HUES48 (cell line): ENCODE data around the gene FFAR1.

Experiments used
- H3K27ac ChIP-seq: one replicate; pipeline ENCODE4 v1.7.0; 2013; ENCODE audit warnings: low read depth, low read length, inconsistent platforms
- H3K27me3 ChIP-seq: 2 replicates; pipeline ENCODE4 v1.6.1; 2013; ENCODE audit warnings: mild to moderate bottlenecking, low read length; ENCODE audit not compliant: control insufficient read depth, insufficient read depth
- H3K36me3 ChIP-seq: 2 replicates; pipeline ENCODE4 v1.6.1; 2013; ENCODE audit warnings: low read length; ENCODE audit not compliant: control insufficient read depth, insufficient read depth
- H3K4me1 ChIP-seq: 2 replicates; pipeline ENCODE4 v1.6.1; 2013; ENCODE audit warnings: mild to moderate bottlenecking, low read length; ENCODE audit not compliant: control insufficient read depth, insufficient read depth
- H3K4me3 ChIP-seq: 2 replicates; pipeline ENCODE4 v1.5.1; 2013; ENCODE audit warnings: mild to moderate bottlenecking, low read depth, low read length
- H3K9ac ChIP-seq: 2 replicates; pipeline ENCODE4 v1.6.1; 2013; ENCODE audit warnings: mild to moderate bottlenecking, low read depth, low read length, moderate library complexity
- H3K9me3 ChIP-seq: 2 replicates; pipeline ENCODE4 v1.6.1; 2013; ENCODE audit warnings: low read length; ENCODE audit not compliant: control insufficient read depth, insufficient read depth

Gene FFAR1

DNA sequence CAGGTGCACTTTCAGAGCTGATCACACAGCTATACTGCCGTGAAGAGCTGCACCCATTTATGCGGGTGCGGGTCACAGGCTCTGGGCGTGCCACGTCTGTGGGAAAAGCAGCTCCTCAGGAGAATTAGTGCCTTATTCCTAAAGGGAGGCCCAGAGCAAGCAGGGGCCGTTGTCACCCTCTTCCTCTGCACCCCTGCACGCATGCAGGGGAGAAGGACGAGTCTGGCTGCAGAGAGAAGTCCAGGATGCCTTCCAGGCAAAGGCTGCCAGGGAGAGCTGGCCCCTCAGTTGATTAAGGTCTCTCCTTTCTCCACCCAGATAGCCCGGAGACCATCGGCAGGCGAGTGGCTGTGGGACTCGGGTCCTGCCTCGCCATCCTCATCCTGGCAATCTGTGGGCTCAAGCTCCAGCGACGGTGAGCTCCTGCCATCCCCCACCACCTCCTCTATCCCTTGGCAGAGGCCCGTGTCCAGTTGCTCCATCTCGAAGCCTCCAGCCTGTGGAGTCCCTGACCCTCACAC is 3.1 kb upstream of the FFAR1 start:
- Histone ChIP-seq H3K9me3 (no peaks in the 10 kb centered on the region), H3K36me3 (no peaks in the 10 kb centered on the region), H3K27ac (no peak overlapping the region), H3K27me3 (no peaks in the 10 kb centered on the region), H3K9ac (no peak overlapping the region), H3K4me3 (no peak overlapping the region), H3K4me1 (no peaks in the 10 kb centered on the region)

DNA sequence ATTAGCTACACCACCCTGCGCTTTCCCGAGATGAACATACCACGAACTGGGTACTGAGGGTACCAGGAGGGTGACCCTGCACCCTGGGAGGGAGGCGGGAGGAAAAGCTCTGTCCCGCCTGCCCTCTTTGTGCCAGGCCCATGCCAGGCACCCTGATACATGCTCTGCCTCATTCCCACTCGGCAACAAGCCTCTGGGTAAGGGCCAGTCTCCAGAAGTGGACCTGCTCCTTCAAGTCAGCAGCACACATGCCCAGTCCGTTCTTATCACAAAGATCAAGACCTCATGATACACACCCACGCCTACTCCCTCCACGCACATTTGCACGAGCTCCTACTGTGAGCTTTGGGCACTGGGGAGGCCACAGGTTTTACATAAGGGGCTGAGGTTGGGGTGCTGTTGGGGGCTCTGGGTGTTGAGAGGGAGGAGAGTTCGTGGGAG is 2.0 kb upstream of the FFAR1 start:
- Histone ChIP-seq H3K4me3 (no peak overlapping the region), H3K9ac (no peak overlapping the region), H3K27ac (no peak overlapping the region), H3K36me3 (no peaks in the 10 kb centered on the region), H3K9me3 (no peaks in the 10 kb centered on the region), H3K27me3 (no peaks in the 10 kb centered on the region), H3K4me1 (no peaks in the 10 kb centered on the region)

DNA sequence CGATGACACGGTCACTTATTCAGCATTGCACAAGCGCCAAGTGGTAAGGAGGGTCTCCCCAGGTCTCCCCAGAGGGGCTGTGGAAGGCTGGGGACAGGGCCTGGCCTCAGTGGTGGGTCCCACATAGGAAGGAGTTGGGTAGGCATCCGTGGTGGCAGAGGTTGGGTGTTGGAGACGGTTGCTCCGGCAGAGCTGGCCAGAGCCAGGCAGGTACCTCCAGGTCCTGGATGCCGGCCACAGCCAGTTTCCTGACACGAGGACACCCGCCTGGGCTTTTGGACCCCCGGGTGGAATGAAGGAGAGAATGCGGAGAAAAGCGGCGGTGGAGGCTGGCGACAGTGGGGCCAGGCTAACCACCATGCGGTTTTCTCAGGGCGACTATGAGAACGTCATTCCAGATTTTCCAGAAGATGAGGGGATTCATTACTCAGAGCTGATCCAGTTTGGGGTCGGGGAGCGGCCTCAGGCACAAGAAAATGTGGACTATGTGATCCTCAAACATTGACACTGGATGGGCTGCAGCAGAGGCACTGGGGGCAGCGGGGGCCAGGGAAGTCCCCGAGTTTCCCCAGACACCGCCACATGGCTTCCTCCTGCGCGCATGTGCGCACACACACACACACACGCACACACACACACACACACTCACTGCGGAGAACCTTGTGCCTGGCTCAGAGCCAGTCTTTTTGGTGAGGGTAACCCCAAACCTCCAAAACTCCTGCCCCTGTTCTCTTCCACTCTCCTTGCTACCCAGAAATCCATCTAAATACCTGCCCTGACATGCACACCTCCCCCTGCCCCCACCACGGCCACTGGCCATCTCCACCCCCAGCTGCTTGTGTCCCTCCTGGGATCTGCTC is 1.3 kb upstream of the FFAR1 start:
- Histone ChIP-seq H3K36me3 (no peaks in the 10 kb centered on the region), H3K9ac (no peak overlapping the region), H3K27ac (no peak overlapping the region), H3K27me3 (no peaks in the 10 kb centered on the region), H3K4me3 (no peak overlapping the region), H3K9me3 (no peaks in the 10 kb centered on the region), H3K4me1 (no peaks in the 10 kb centered on the region)

DNA sequence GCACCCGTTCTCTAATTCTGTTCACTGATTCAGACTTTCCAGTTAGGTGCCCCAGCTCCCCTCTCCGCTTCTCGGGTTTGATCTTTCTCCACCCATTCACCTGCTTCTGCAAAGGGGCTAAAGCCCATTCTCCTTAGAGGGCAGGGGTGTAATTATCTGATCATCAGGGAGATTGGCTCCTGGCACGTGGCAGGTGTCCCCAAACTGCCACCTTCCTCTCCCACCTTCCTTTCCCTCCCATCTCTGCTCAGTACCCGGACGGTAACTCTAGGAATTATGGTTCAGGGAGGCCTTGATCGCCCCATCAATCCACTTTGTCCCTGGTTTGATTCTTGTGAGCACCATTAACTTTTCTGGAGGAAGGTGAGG is 212 bp downstream of the FFAR1 start:
- no peak overlapping the region for H3K4me3 ChIP-seq
- H3K9ac ChIP-seq: no peak overlapping the region
- H3K27me3 ChIP-seq: no peaks in the 10 kb centered on the region
- H3K36me3 ChIP-seq: no peaks in the 10 kb centered on the region
- 0 out of 2 replicates have a peak, but pooled peaks cover 2% of the 10 kb centered on the region for H3K4me1 ChIP-seq
- H3K9me3 ChIP-seq: no peaks in the 10 kb centered on the region
- H3K27ac ChIP-seq: no peak overlapping the region

DNA sequence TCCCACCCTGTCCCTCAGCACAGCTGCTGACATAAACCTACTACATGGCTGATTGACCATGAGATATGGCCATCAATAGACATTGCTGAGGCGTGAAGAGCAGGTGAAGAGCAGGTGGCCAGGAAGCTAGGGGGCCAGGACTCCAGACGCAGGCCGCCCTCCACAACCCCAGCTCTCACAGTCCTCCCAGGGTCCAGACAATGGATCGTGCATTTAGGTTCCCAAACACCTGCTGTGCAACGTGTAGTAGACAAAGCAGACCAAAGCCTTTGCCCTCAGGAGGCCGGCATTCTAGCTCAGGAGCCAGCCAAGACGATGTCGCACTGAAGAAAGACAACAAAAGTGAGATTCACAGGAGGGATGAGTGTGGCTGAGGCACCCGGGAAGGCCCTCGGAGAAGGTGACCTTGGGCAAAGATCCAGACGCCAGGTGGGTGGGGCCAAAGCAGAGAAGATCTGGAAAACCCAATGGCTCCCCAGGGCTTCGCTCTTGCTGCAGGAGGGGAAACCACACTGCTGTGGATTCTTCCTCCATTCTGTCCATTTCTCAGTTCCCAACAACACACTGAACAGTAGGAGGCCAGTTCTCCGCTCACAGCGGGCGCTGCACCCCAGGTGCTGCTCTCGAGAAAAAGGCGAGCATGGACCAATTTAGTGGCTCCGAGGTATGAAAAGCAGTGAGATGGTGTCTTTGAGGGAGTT is 1.4 kb downstream of the FFAR1 start:
- Histone ChIP-seq H3K27ac (no peak overlapping the region), H3K27me3 (no peaks in the 10 kb centered on the region), H3K9me3 (no peaks in the 10 kb centered on the region), H3K9ac (no peak overlapping the region), H3K4me1 (0 out of 2 replicates have a peak, but pooled peaks cover 2% of the 10 kb centered on the region), H3K4me3 (no peak overlapping the region), H3K36me3 (no peaks in the 10 kb centered on the region)

DNA sequence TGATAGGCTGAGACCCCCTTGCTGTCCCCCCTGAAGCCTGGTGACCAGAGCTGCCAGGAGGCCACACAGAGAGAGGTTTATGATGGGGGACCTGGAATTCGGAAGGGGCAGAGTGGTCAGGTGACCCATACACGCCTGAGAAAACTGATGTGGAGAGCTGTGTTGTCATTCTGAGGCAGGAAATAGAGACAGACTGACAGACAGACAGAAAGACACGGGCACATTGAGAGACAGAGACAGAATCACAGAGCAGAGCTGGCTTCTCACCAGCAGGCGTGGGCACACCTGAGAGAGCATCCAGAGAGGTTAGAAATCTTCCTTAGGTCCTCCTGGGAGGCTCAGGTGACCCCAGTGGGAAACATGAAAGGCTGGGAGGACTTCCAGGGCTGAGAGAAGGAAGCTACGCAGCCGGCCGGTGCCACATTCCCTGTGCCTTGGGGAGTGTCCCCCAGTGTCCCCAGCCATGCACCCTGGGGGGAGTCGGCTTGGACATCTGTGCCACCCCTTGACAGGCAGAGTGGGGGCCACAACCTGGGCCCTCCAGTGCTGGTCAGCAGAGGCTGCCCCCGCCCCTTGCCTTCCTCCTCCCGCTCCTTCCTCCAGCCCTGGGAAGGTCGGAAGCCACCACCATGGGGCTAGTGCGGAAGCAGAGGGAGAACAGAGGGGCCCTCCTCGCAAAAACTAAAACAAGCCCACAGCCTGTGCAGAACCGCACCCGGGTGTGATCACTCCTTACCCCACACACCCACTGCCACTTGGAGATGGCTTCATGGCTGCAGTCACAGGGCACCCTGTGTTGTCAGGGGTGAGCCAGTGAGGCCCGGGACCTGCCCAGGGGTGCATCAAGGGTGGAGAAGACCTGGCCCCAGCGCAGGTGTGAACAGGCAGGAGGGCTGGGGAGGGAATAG is 2.2 kb downstream of the FFAR1 start:
- no peaks in the 10 kb centered on the region for H3K9me3 ChIP-seq
- H3K4me1 ChIP-seq: 0 out of 2 replicates have a peak, but pooled peaks cover 2% of the 10 kb centered on the region
- no peaks in the 10 kb centered on the region for H3K36me3 ChIP-seq
- H3K27ac ChIP-seq: no peak overlapping the region
- no peak overlapping the region for H3K9ac ChIP-seq
- no peak overlapping the region for H3K4me3 ChIP-seq
- no peaks in the 10 kb centered on the region for H3K27me3 ChIP-seq

DNA sequence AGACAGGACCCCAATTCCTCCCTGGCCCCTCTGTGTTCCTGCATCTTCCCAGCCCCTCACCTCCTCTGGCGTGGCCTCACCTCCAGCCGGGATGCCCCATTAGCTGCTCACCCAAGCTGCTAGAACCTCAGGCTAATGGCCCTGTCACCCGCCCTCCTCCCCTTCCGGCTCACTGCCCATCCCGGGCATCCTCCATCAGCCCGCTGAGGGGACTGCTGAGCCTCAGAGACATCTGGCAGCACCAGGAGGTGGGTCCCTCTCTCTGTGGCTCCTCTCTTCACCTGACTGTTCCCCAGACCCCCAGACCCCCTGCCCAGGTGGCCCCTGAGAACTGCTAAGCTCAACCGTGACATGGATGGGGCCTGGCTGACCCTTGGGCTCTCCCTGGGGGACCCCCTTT is 2.9 kb downstream of the FFAR1 start:
- no peak overlapping the region for H3K27ac ChIP-seq
- no peaks in the 10 kb centered on the region for H3K36me3 ChIP-seq
- 0 out of 2 replicates have a peak, but pooled peaks cover 2% of the 10 kb centered on the region for H3K4me1 ChIP-seq
- H3K27me3 ChIP-seq: no peaks in the 10 kb centered on the region
- H3K9me3 ChIP-seq: no peaks in the 10 kb centered on the region
- no peak overlapping the region for H3K9ac ChIP-seq
- H3K4me3 ChIP-seq: no peak overlapping the region

DNA sequence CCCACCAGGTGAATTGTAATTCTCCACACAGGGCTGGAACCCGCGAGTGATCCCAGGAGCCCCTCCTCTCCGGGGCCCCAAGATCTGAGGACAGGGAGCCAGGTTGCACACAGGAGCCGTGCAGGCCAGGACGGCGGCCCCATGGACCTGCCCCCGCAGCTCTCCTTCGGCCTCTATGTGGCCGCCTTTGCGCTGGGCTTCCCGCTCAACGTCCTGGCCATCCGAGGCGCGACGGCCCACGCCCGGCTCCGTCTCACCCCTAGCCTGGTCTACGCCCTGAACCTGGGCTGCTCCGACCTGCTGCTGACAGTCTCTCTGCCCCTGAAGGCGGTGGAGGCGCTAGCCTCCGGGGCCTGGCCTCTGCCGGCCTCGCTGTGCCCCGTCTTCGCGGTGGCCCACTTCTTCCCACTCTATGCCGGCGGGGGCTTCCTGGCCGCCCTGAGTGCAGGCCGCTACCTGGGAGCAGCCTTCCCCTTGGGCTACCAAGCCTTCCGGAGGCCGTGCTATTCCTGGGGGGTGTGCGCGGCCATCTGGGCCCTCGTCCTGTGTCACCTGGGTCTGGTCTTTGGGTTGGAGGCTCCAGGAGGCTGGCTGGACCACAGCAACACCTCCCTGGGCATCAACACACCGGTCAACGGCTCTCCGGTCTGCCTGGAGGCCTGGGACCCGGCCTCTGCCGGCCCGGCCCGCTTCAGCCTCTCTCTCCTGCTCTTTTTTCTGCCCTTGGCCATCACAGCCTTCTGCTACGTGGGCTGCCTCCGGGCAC is 3.9 kb downstream of the FFAR1 start:
- no peaks in the 10 kb centered on the region for H3K27me3 ChIP-seq
- H3K9me3 ChIP-seq: no peaks in the 10 kb centered on the region
- no peaks in the 10 kb centered on the region for H3K36me3 ChIP-seq
- no peak overlapping the region for H3K9ac ChIP-seq
- H3K4me1 ChIP-seq: 0 out of 2 replicates have a peak, but pooled peaks cover 2% of the 10 kb centered on the region
- H3K4me3 ChIP-seq: no peak overlapping the region
- H3K27ac ChIP-seq: no peak overlapping the region

DNA sequence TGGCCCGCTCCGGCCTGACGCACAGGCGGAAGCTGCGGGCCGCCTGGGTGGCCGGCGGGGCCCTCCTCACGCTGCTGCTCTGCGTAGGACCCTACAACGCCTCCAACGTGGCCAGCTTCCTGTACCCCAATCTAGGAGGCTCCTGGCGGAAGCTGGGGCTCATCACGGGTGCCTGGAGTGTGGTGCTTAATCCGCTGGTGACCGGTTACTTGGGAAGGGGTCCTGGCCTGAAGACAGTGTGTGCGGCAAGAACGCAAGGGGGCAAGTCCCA is 4.4 kb downstream of the FFAR1 start:
- Histone ChIP-seq H3K4me1 (0 out of 2 replicates have a peak, but pooled peaks cover 2% of the 10 kb centered on the region), H3K9ac (no peak overlapping the region), H3K27me3 (no peaks in the 10 kb centered on the region), H3K36me3 (no peaks in the 10 kb centered on the region), H3K9me3 (no peaks in the 10 kb centered on the region), H3K27ac (no peak overlapping the region), H3K4me3 (no peak overlapping the region)
